ENCODE results near the gene ALG3. TPM values are rescaled to one million over a fixed set of nuclear protein-coding genes. Genes with fewer than 3 reads are reported as not detected.

The ALG3 gene
- total and polyA plus RNA-seq, 8 donors = 24.7 to 57.2 (median 30.8) TPM

DNA sequence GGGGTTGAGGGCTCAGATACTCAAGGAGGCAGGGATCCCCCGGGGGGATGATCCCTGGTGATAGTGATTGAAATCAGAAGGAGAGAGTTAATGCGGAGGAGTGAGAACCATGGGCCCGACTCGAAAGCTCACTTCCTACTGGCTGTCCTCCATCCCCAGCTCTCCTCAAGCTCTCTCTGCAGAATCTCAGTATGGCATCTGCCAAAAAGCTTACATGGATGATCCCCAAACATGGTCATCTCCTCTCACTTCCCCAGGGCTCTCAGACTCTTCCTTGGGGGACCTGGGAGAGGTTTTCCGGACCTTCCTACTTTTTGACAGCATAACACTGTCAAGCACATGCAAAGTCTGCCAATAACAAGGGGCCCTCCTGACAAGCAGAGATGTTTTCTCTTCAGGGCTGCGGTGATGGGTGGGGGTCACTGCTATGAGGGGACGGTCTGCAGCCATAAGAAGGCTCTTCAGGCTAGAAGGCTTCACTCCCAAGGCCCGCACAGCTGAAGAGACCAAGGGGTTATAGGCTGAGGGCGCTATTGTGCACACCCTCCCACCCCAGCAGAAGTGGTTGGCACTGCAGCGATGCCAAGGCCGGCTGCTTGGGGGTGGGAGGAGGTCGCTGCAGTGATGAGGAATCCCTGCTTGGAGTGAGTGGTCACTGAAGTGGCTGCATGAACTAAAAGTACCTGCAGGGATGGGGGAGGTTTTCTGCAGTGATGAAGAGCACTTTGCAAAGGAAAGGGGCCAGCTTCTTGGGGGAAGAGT lies 20.2 kb downstream of the ALG3 start:
- ATAC-seq = no peak
- H3K4me1 ChIP-seq = peaks cover 12 to 23% of the 10 kb centered on the region in 2 donors
- H3K4me3 ChIP-seq = peak overlapping the region in 1 of 2 donors; percentile 40
- peak in 1 of 4 donors; percentile 28 for DNase-seq
- TF ChIP-seq, protein P1, sequence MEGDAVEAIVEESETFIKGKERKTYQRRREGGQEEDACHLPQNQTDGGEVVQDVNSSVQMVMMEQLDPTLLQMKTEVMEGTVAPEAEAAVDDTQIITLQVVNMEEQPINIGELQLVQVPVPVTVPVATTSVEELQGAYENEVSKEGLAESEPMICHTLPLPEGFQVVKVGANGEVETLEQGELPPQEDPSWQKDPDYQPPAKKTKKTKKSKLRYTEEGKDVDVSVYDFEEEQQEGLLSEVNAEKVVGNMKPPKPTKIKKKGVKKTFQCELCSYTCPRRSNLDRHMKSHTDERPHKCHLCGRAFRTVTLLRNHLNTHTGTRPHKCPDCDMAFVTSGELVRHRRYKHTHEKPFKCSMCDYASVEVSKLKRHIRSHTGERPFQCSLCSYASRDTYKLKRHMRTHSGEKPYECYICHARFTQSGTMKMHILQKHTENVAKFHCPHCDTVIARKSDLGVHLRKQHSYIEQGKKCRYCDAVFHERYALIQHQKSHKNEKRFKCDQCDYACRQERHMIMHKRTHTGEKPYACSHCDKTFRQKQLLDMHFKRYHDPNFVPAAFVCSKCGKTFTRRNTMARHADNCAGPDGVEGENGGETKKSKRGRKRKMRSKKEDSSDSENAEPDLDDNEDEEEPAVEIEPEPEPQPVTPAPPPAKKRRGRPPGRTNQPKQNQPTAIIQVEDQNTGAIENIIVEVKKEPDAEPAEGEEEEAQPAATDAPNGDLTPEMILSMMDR (IDR thresholded peaks at IDR 0.05) = no peak
- intact Hi-C loops (cut with DNase I) = no loop called here
- H3K9me3 ChIP-seq = no peaks in the 10 kb centered on the region
- peaks cover 46 to 88% of the 10 kb centered on the region in 2 donors for H3K27me3 ChIP-seq
- no peak overlapping the region for H3K27ac ChIP-seq
- no peaks in the 10 kb centered on the region for H3K36me3 ChIP-seq

DNA sequence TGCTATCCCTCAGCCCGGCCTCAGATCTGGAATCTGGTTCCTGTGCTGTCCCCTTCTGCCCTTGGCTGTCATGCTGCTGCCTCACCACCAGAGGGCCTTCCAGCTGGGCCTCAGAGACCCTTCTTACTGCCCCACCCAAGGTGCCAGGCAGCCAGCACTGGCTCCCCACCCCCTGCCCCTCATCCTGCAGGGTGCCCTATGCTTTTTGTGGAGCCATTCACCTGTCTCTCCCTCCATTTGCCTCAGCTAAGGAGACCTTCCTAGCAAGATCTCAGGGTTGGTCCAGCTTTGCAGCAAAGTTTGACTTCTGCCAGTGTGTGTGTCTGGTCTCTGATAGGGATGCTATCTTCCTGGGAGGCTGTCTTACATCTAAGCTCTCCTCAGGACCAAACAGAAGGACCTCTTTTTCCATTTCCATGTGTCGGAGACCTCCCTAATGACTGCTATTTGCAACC lies 21.3 kb downstream of the ALG3 start:
- no peaks in the 10 kb centered on the region for H3K9me3 ChIP-seq
- ATAC-seq = peak; percentile 64
- no peak overlapping the region for H3K4me3 ChIP-seq
- H3K27ac ChIP-seq = no peak overlapping the region
- intact Hi-C loops (cut with DNase I) = no loop called here
- peaks cover 12 to 23% of the 10 kb centered on the region in 2 donors for H3K4me1 ChIP-seq
- H3K27me3 ChIP-seq = peaks cover 46 to 81% of the 10 kb centered on the region in 2 donors
- peak in 1 of 4 donors; percentile 75 for DNase-seq
- H3K36me3 ChIP-seq = no peaks in the 10 kb centered on the region
- TF ChIP-seq, protein P1 (IDR thresholded peaks at IDR 0.05) = peak; percentile 58 to 89

DNA sequence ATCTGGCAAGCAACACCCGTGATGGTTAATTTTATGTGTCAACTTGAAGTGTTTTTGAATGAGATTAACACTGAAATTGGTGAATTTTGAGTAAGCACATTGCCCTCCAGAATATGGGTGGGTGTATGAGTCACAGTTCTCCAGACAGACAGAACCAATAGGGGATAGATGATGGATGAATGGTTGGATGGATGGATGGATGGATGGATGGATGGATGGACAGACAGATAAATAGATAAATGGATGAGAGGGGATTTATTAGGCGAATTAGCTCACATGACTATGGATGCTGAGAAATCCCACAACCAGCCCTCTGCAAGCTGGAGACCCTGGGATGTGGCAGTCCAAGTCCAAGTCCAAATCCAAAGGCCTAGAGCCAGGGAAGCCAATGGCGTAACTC lies 24.8 kb downstream of the ALG3 start:
- H3K27ac ChIP-seq = no peak overlapping the region
- no peaks in the 10 kb centered on the region for H3K36me3 ChIP-seq
- no peak for ATAC-seq
- H3K4me3 ChIP-seq = no peak overlapping the region
- no peaks in the 10 kb centered on the region for H3K9me3 ChIP-seq
- H3K4me1 ChIP-seq = peaks cover 0 to under 1% of the 10 kb centered on the region in 2 donors
- peaks cover 11 to 74% of the 10 kb centered on the region in 2 donors for H3K27me3 ChIP-seq
- no peak for DNase-seq
- intact Hi-C loops (cut with DNase I) = no loop called here
- TF ChIP-seq, protein P1 (IDR thresholded peaks at IDR 0.05) = no peak

DNA sequence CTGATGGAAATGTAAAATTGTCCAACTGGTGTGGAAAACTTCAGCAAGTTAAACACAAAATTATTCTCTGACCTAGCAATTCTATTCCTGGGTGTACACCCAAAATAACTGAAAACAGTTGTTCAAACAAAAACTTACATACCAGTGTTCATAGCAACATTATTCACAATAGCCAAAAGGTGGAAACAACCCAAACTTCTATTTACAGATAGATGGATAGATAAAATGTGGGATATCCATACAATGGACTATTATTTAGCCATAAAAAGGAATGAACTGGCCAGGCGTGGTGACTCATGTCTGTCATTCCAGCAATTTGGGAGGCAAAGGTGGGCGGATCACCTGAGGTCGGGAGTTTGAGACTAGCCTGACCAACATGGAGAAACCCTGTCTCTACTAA lies 26.2 kb downstream of the ALG3 start:
- intact Hi-C loops (cut with DNase I) = no loop called here
- Histone ChIP-seq H3K27me3 (peaks cover 0 to 61% of the 10 kb centered on the region in 2 donors), H3K27ac (no peak overlapping the region), H3K36me3 (no peaks in the 10 kb centered on the region), H3K4me1 (no peaks in the 10 kb centered on the region), H3K9me3 (no peaks in the 10 kb centered on the region), H3K4me3 (no peak overlapping the region)
- ATAC-seq = no peak
- DNase-seq = no peak
- TF ChIP-seq, protein P1 (IDR thresholded peaks at IDR 0.05) = no peak

DNA sequence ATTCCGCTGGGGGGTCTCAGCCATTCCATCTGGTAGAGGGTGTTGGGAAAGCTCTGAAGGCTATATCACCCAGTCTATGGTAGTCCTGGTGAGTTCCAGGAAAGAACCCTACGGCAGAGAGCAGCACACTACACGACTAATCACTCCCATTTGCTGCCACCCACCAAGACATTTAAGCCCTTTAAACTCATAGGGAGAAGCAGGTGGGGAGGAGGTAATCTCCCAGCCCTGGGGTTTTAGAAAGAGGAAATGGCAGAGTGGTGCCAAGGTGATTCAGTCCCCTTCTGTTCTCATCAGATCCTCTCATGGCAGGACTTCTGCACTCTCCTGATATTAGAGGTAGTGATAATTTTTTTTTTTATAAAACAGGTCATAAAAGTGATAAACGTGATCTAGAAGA lies 29.9 kb downstream of the ALG3 start:
- TF ChIP-seq, protein P1 (IDR thresholded peaks at IDR 0.05) = no peak
- no peak overlapping the region for H3K4me3 ChIP-seq
- H3K4me1 ChIP-seq = no peaks in the 10 kb centered on the region
- peaks cover 0 to 38% of the 10 kb centered on the region in 2 donors for H3K27me3 ChIP-seq
- ATAC-seq (no peak), DNase-seq (no peak)
- intact Hi-C loops (cut with DNase I) = no loop called here
- no peaks in the 10 kb centered on the region for H3K36me3 ChIP-seq
- no peaks in the 10 kb centered on the region for H3K9me3 ChIP-seq
- H3K27ac ChIP-seq = no peak overlapping the region
